Spleen (tissue), 11 donors: ENCODE results near the gene ATG14. TPM values are rescaled to one million over a fixed set of nuclear protein-coding genes. Genes with fewer than 3 reads are reported as not detected.

Source experiments
- DNase-seq: peaks from one replicate; pipeline ENCODE4 v3.0.0-alpha.2; 2020
- H3K27ac ChIP-seq, 8 donors: fragments of 200-600 bp; sonication (generic) in 7 of 8; 1 replicate in 4 of 8; 2 replicates in 4 of 8; pipeline versions ENCODE4 v1.5.0 to v1.8.0; 2016 to 2021; ENCODE audit warnings: inconsistent platforms in 4 of 8, mild to moderate bottlenecking in 4 of 8, moderate library complexity in 1 of 8
- H3K27me3 ChIP-seq, 7 donors: fragments of 200-600 bp; sonication (generic) in 6 of 7; replicated peaks in 1 of 7; 1 replicate in 4 of 7; 2 replicates in 3 of 7; pipeline versions ENCODE4 v1.5.0 to v1.8.0; 2016 to 2021; ENCODE audit warnings: inconsistent platforms in 3 of 7, mild to moderate bottlenecking in 1 of 7
- H3K36me3 ChIP-seq, 6 donors: fragments of 200-600 bp; sonication (generic) in 5 of 6; 1 replicate in 4 of 6; 2 replicates in 2 of 6; pipeline versions ENCODE4 v1.5.0 to v1.8.0; 2016 to 2021; ENCODE audit warnings: inconsistent platforms in 2 of 6
- H3K4me1 ChIP-seq, 6 donors: fragments of 200-600 bp; sonication (generic) in 5 of 6; 1 replicate in 3 of 6; 2 replicates in 3 of 6; pipeline versions ENCODE4 v1.5.0 to v1.8.0; 2016 to 2021; ENCODE audit warnings: inconsistent platforms in 3 of 6
- H3K4me3 ChIP-seq, 8 donors: fragments of 200-600 bp; sonication (generic) in 7 of 8; 1 replicate in 4 of 8; 2 replicates in 4 of 8; pipeline versions ENCODE4 v1.5.0 to v1.8.0; 2016 to 2021; ENCODE audit warnings: inconsistent platforms in 4 of 8, mild to moderate bottlenecking in 4 of 8, moderate library complexity in 2 of 8
- H3K9me3 ChIP-seq, 8 donors: fragments of 200-600 bp; sonication (generic) in 7 of 8; 1 replicate in 4 of 8; 2 replicates in 4 of 8; pipeline versions ENCODE4 v1.5.0 to v1.8.0; 2016 to 2021; ENCODE audit warnings: inconsistent platforms in 4 of 8
- CTCF ChIP-seq, 11 experiments: fragments of 200-600 bp in 7 of 11; fragments of 450-650 bp in 4 of 11; sonication (generic) in 4 of 11; IDR thresholded peaks in 8 of 11; conservative IDR thresholded peaks in 3 of 11; 1 replicate in 7 of 11; 2 replicates in 4 of 11; pipeline versions ENCODE4 v1.4.0 to v1.8.0; 2016 to 2021; ENCODE audit warnings: antibody characterized with exemption in 11 of 11, inconsistent platforms in 4 of 11, mild to moderate bottlenecking in 1 of 11
- POLR2A ChIP-seq, 3 donors: fragments of 450-650 bp; IDR thresholded peaks; one replicate each; pipeline ENCODE4 v1.5.1; 2017; ENCODE audit warnings: antibody characterized with exemption in 3 of 3, mild to moderate bottlenecking in 1 of 3
- POLR2AphosphoS5 ChIP-seq, 3 donors: sonication (generic); formaldehyde crosslinking; IDR thresholded peaks; one replicate each; pipeline ENCODE4 v1.5.1; 2017; ENCODE audit warnings: antibody characterized with exemption in 3 of 3
- WGBS, 5 donors: extraction: QIAGEN DNeasy Blood & Tissue Kit in 3 of 5; methylation state at CpG; one replicate each; pipeline versions ENCODE4 v1.1.5 to v1.1.7; 2013 to 2018; 5-methylcytosine and 5-hydroxymethylcytosine counted together
- intact Hi-C: fragments of 100-400 bp; cut with DNase I; formaldehyde crosslinking; loops from one replicate; pipeline ENCODE4 v1.15.0; 2023; ENCODE audit warnings: low total_unique reads
- polyA plus RNA-seq, 3 donors: library from polyadenylated mRNA; stranded (reverse); fragments of 200-250 nt; gene quantifications; one replicate each; pipeline ENCODE4 v1.2.1, GENCODE V29; 2013
- total RNA-seq, 7 donors: library from RNA; depleted of rRNA in 3 of 7; stranded (reverse); fragments of >200 nt in 3 of 7; fragmentation: NEBNext Ultra II Directional in 4 of 7; extraction: Animal tissue kit (Norgen Biotek cat#: 25700) in 4 of 7; gene quantifications; one replicate each; pipeline versions ENCODE4 v1.1.0 to v1.2.1, GENCODE V29; 2016 to 2021
- donor health status: healthy with polysubstance abuse.
- donor health status: DM: no; HTN: no; CAD: no; lungs with moderate emphysema.
- donor health status: DM: no; HTN: no; CAD: no.
- donor health status: Bipolar disorder and iron deficiency.
- donor health status: healthy.
- donor health status: DM: no; HTN: no; CAD: no.
- donor health status: DM: yes; HTN: yes; CAD: no.

ATG14 gene
- total and polyA plus RNA-seq, 10 donors = 5.4 to 14.8 (median 12.1) TPM

- H3K36me3 ChIP-seq = no peaks in the 10 kb centered on the region
- H3K9me3 ChIP-seq = no peaks in the 10 kb centered on the region
- no peaks in the 10 kb centered on the region for H3K27me3 ChIP-seq
- WGBS, 5 donors = 64 to 91% (median 83%) methylated on average over 2 of the region's 2 CpGs
- TF ChIP-seq POLR2AphosphoS5 (IDR thresholded peaks at IDR 0.05) (no peak), CTCF (IDR thresholded peaks at IDR 0.05 in 8 of 11, conservative IDR thresholded peaks at IDR 0.05 in 3 of 11) (no peak), POLR2A (IDR thresholded peaks at IDR 0.05) (no peak)
- H3K4me1 ChIP-seq = peaks cover 0 to 9% (median 7%) of the 10 kb centered on the region in 6 donors
- intact Hi-C loops = loop anchor here (5.0 kb wide), 1 partner anchor 1025 kb away; no protein-coding TSS in a partner anchor
- H3K27ac ChIP-seq = no peak overlapping the region
- no peak overlapping the region for H3K4me3 ChIP-seq
- DNase-seq = no peak
Observed at GRCh38 chr14:55446833-55447232, 35.2 kb upstream of the ATG14 start.

DNA sequence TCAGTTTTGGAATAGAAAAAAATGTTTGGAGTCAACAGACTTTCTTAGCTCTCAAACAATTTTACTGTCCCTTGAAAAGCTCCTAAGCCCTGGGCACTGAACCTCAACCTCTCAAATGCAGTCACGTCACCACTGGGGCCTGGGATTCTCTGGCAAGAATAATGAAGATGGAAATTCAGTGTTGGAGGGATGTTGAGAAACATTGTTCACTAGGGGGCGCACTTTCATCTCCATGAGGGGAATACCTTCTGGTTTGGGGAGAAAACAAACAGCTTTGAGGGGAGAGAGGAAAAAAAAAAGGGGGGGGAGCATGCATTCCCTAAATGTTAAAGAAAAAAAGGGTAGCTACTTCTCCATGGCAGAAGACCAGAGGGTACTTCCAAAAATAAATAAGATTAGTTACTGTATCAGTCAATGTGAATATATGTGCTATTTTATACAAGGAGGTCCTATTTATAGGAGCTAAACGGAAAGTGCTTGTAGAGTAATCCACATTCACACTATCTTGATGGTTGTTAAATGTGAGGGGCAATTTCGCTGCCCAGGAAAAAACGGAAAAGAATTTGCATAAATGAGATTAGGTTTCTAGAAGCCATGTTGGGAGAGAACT, 34.6 kb upstream of the ATG14 start:
- WGBS, 5 donors = 26 to 39% (median 32%) methylated on average over 5 of the region's 5 CpGs
- Histone ChIP-seq H3K4me1 (peaks cover 0 to 3% (median 3%) of the 10 kb centered on the region in 6 donors), H3K9me3 (no peaks in the 10 kb centered on the region), H3K27ac (no peak overlapping the region), H3K27me3 (no peaks in the 10 kb centered on the region), H3K4me3 (no peak overlapping the region), H3K36me3 (no peaks in the 10 kb centered on the region)
- intact Hi-C loops = loop anchor here (5.0 kb wide), 1 partner anchor 1026 kb away; no protein-coding TSS in a partner anchor
- no peak for DNase-seq
- no peak for TF ChIP-seq POLR2A (IDR thresholded peaks at IDR 0.05)
- no peak for TF ChIP-seq POLR2AphosphoS5 (IDR thresholded peaks at IDR 0.05)
- peak; percentile 16 to 70 (median 63) for TF ChIP-seq CTCF (IDR thresholded peaks at IDR 0.05 in 8 of 11, conservative IDR thresholded peaks at IDR 0.05 in 3 of 11)

- no peak overlapping the region for H3K4me3 ChIP-seq
- no peaks in the 10 kb centered on the region for H3K4me1 ChIP-seq
- no peak overlapping the region for H3K27ac ChIP-seq
- intact Hi-C loops = no loop called here
- H3K36me3 ChIP-seq = no peaks in the 10 kb centered on the region
- 73 to 85% (median 84%) methylated on average over 9 of the region's 9 CpGs for WGBS, 5 donors
- H3K27me3 ChIP-seq = peaks cover 0 to 46% (median 7%) of the 10 kb centered on the region in 7 donors
- no peaks in the 10 kb centered on the region for H3K9me3 ChIP-seq
- no peak for TF ChIP-seq POLR2AphosphoS5 (IDR thresholded peaks at IDR 0.05)
- no peak for TF ChIP-seq POLR2A (IDR thresholded peaks at IDR 0.05)
- no peak for TF ChIP-seq CTCF (IDR thresholded peaks at IDR 0.05 in 8 of 11, conservative IDR thresholded peaks at IDR 0.05 in 3 of 11)
- no peak for DNase-seq
Observed at GRCh38 chr14:55441286-55441685, 29.7 kb upstream of the ATG14 start.

DNA sequence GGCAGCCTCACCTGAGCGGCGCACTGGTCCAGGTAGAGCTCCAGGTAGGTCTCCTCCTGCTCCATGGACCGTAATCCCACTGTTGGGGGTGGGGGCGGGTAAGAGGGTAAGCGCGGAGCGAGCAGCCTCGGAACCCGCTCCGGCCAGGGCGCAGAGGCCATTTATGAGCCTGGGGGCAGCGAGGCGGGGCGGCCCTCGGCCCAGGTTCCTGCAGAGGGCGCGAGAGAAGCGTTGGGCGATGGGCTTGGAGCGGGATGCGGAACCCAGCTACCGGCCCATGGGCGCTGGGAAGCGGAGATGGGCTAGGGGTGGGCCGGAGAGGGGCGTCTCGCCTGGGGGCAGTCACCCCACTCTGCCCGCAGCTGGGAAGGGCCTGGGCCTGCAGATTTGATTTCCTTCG, 28.8 kb upstream of the ATG14 start, which contains the start of gene TBPL2:
Gene TBPL2, minus strand, starts transcription at position 232 of the 400 bp plus-strand sequence. Its CDS starts 167 bp downstream, at position 65.
- 25 to 51% (median 37%) methylated on average over 27 to 29 of the region's 29 CpGs for WGBS, 5 donors
- TF ChIP-seq POLR2A (IDR thresholded peaks at IDR 0.05) (no peak), POLR2AphosphoS5 (IDR thresholded peaks at IDR 0.05) (no peak), CTCF (IDR thresholded peaks at IDR 0.05 in 8 of 11, conservative IDR thresholded peaks at IDR 0.05 in 3 of 11) (no peak)
- no peak within 1 kb of the TSS for H3K4me3 ChIP-seq
- intact Hi-C loops = no loop called here
- no peak within 1 kb of the TSS for H3K27ac ChIP-seq
- peaks cover 0 to 46% (median 7%) of the 10 kb centered on the region in 7 donors for H3K27me3 ChIP-seq
- no peaks in the 10 kb centered on the region for H3K9me3 ChIP-seq
- DNase-seq = no peak
- H3K4me1 ChIP-seq = no peaks in the 10 kb centered on the region
- no peaks in the 10 kb centered on the region for H3K36me3 ChIP-seq
